Tibial artery (tissue), 4 donors: ENCODE data around the gene MAN1A2.
"Not testable (repeated sequence)": the region's sequence is repeated elsewhere in the genome, so short reads cannot be mapped to it uniquely, and the experiment has no call there.

Source experiments
- DNase-seq, 2 donors: peaks; one replicate each; pipeline ENCODE4 v3.0.0-alpha.2; 2019
- H3K27ac ChIP-seq, 2 donors: fragments of 200-600 bp; sonication (generic) in 1 of 2; 1 replicate in 1 of 2; 2 replicates in 1 of 2; pipeline ENCODE4 v1.5.1; 2018 to 2019; ENCODE audit warnings: mild to moderate bottlenecking in 1 of 2
- H3K27me3 ChIP-seq, 2 donors: fragments of 200-600 bp; sonication (generic) in 1 of 2; one replicate each; pipeline versions ENCODE4 v1.5.1 to v1.6.0; 2016 to 2019
- H3K36me3 ChIP-seq, 3 donors: fragments of 200-600 bp; sonication (generic) in 2 of 3; one replicate each; pipeline ENCODE4 v1.5.1; 2016 to 2019; ENCODE audit warnings: mild to moderate bottlenecking in 2 of 3
- H3K4me1 ChIP-seq, 4 donors: fragments of 200-600 bp; sonication (generic) in 2 of 4; 1 replicate in 3 of 4; 2 replicates in 1 of 4; pipeline ENCODE4 v1.5.1; 2016 to 2019
- H3K4me3 ChIP-seq, 2 donors: fragments of 200-600 bp; sonication (generic) in 1 of 2; 1 replicate in 1 of 2; 2 replicates in 1 of 2; pipeline ENCODE4 v1.5.1; 2018 to 2019; ENCODE audit warnings: mild to moderate bottlenecking in 2 of 2
- H3K9me3 ChIP-seq, 3 donors: fragments of 200-600 bp; sonication (generic) in 1 of 3; one replicate each; pipeline ENCODE4 v1.5.1; 2016 to 2019
- CTCF ChIP-seq, 2 experiments: fragments of 200-600 bp in 1 of 2; fragments of 450-650 bp in 1 of 2; IDR thresholded peaks; one replicate each; pipeline ENCODE4 v1.5.1; 2017 to 2019; ENCODE audit warnings: antibody characterized with exemption in 2 of 2, mild to moderate bottlenecking in 1 of 2, moderate library complexity in 1 of 2
- intact Hi-C: fragments of 100-400 bp; cut with DNase I; formaldehyde crosslinking; loops from one replicate; pipeline ENCODE4 v1.15.0; 2023; ENCODE audit warnings: low total_unique reads

The MAN1A2 gene

GRCh38 chr1:117324357-117324756, 42.9 kb upstream of the MAN1A2 start:
- no peak overlapping the region for H3K4me3 ChIP-seq
- no peak for TF ChIP-seq CTCF (IDR thresholded peaks at IDR 0.05)
- H3K27me3 ChIP-seq: no peaks in the 10 kb centered on the region
- no peak overlapping the region for H3K27ac ChIP-seq
- no peak for DNase-seq
- intact Hi-C loops: no loop called here
- no peaks in the 10 kb centered on the region for H3K9me3 ChIP-seq
- H3K36me3 ChIP-seq: no peaks in the 10 kb centered on the region
- peaks cover 0 to 6% (median 0%) of the 10 kb centered on the region in 4 donors for H3K4me1 ChIP-seq

GRCh38 chr1:117326035-117326434, 41.2 kb upstream of the MAN1A2 start:
- intact Hi-C loops, H3K9me3 ChIP-seq, H3K36me3 ChIP-seq, H3K27me3 ChIP-seq, H3K4me3 ChIP-seq, H3K4me1 ChIP-seq, H3K27ac ChIP-seq, DNase-seq: not testable (repeated sequence)

DNA sequence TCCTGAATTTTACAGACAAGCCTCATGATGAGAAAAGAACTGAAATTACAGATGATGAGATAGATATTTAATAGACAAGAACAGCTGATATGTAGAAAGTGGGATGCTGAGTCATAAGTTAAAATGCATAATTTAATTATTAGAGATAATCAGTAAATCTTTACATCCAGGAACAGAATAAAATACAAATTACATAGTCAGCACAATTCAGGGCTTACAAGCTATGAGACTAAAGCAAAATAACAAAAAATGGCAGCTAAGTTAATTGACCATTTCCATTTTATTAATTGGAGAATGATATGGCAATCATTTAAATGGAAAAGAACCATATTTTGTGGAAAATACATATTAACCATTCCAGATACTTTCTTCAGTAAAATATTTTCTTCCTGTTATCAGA, 40.2 kb upstream of the MAN1A2 start:
- Histone ChIP-seq H3K4me3 (no peak overlapping the region), H3K4me1 (no peaks in the 10 kb centered on the region), H3K27ac (no peak overlapping the region), H3K36me3 (no peaks in the 10 kb centered on the region), H3K9me3 (no peaks in the 10 kb centered on the region), H3K27me3 (no peaks in the 10 kb centered on the region)
- no peak for DNase-seq
- no peak for TF ChIP-seq CTCF (IDR thresholded peaks at IDR 0.05)
- intact Hi-C loops: no loop called here

DNA sequence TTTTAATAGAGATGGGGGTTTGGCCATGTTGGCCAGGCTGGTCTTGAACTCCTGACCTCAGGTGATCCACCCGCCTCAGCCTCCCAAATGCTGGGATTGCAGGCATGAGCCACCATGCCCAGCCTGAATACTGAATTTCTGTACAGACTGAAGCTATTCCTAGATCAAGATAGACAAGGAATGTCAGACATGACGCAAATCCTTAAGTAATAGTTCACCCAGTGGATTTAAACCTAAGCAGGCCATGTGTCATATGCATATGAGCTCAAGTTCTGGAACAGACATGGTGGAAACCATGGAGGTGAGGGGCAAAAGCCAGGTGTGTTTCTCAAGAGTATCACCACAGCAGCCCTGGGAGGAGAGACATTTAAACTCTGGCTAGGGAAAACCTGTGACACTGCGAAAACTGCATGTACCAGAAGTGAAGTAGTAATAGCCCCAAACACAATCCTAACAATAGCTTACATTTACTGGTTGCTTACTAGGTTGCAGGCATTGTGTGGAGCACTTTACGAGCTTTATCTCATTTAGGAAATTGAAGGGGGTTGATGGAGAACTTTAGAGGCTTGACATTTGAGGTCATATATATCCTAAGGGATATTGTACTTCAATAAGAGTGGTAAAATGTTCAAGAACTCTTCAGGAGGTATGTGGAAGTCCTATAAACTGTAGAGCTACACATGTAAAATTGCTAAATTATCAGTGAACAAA, 31.7 kb upstream of the MAN1A2 start:
- H3K4me3 ChIP-seq: no peak overlapping the region
- peaks cover 0 to 3% (median 0%) of the 10 kb centered on the region in 4 donors for H3K4me1 ChIP-seq
- H3K27ac ChIP-seq: no peak overlapping the region
- no peak for DNase-seq
- no peaks in the 10 kb centered on the region for H3K9me3 ChIP-seq
- no peaks in the 10 kb centered on the region for H3K27me3 ChIP-seq
- no peaks in the 10 kb centered on the region for H3K36me3 ChIP-seq
- intact Hi-C loops: no loop called here
- no peak for TF ChIP-seq CTCF (IDR thresholded peaks at IDR 0.05)

DNA sequence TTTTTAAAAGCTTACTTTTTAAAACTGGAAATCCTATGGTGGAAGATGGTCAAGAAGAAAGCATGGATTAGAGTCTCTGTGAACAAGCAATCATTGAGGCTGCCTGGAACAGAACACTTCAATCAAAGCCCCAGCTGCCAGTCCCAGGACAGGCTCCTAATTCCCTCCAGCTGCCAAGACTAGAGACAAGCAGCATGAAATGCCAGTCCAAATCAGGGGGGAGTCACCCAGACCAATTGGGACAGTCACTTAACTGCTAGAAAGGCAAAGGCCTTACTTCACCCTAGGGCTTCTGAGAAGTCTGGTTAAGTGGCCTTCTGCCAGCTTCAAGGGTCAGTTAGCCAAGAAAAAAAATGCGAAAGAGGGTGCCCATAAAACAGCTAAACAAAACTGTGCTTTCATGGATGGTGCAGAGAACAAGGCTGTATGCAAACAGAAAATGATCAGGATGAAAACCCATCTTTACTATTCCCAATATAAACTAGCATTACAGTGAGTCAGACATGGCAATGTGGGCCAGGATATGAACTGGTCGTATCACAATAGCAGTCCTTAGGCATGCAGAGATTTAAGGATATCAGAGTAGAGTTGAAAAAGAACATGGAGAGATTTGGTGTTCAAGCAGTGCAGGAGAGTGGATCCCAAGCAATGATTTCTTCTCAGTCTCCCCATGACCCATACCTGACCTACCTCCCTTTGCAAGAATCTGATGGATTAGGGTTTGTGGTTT, 31.0 kb upstream of the MAN1A2 start:
- Histone ChIP-seq H3K9me3 (no peaks in the 10 kb centered on the region), H3K4me3 (no peak overlapping the region), H3K36me3 (no peaks in the 10 kb centered on the region), H3K27ac (no peak overlapping the region), H3K4me1 (peaks cover 0 to 3% (median 0%) of the 10 kb centered on the region in 4 donors), H3K27me3 (no peaks in the 10 kb centered on the region)
- intact Hi-C loops: no loop called here
- DNase-seq: no peak
- no peak for TF ChIP-seq CTCF (IDR thresholded peaks at IDR 0.05)
